Common myeloid progenitor, CD34-positive (primary cell): ENCODE measurements around the gene CCDC102A.

ENCODE experiments used
- CTCF ChIA-PET: fragments of 350-600 bp; sonication (Branson Sonifier 250); formaldehyde crosslinking; loops from one replicate; lab custom pipeline; 2021; ENCODE audit warnings: antibody characterized with exemption; lab: Charles Lee
- POLR2A ChIA-PET: fragments of 350-600 bp; sonication (Branson Sonifier 250); formaldehyde crosslinking; loops from one replicate; lab custom pipeline; 2021; ENCODE audit warnings: antibody characterized with exemption; lab: Charles Lee
- DNase-seq, 3 donors: peaks; one replicate each; pipeline versions ENCODE4 v3.0.0 to v3.0.0-alpha.2; 2013
- H3K27ac ChIP-seq, 2 experiments: 1 replicate in 1 of 2; 2 replicates in 1 of 2; pipeline ENCODE4 v1.7.0; 2013; ENCODE audit warnings: inconsistent platforms in 2 of 2, low read length in 2 of 2, mild to moderate bottlenecking in 2 of 2, low read depth in 1 of 2, moderate library complexity in 1 of 2; ENCODE audit not compliant: severe bottlenecking in 2 of 2, insufficient read depth in 1 of 2, poor library complexity in 1 of 2
- H3K27me3 ChIP-seq, 5 experiments: replicated peaks in 2 of 5; 1 replicate in 3 of 5; 2 replicates in 2 of 5; pipeline versions ENCODE4 v1.6.1 to v1.7.0; 2013; ENCODE audit warnings: low read length in 4 of 5, mild to moderate bottlenecking in 2 of 5, moderate library complexity in 2 of 5, inconsistent platforms in 1 of 5; ENCODE audit not compliant: insufficient read depth in 5 of 5, control insufficient read depth in 4 of 5
- H3K36me3 ChIP-seq, 4 experiments: 1 replicate in 2 of 4; 2 replicates in 2 of 4; pipeline versions ENCODE4 v1.6.1 to v1.7.0; 2013; ENCODE audit warnings: low read length in 3 of 4, control low read depth in 1 of 4, mild to moderate bottlenecking in 1 of 4; ENCODE audit not compliant: control insufficient read depth in 4 of 4, insufficient read depth in 4 of 4
- H3K4me1 ChIP-seq, 4 experiments: 1 replicate in 3 of 4; 2 replicates in 1 of 4; pipeline versions ENCODE4 v1.6.1 to v1.7.1; 2013; ENCODE audit warnings: low read length in 3 of 4, mild to moderate bottlenecking in 3 of 4, control low read depth in 1 of 4, inconsistent platforms in 1 of 4, moderate library complexity in 1 of 4; ENCODE audit not compliant: control insufficient read depth in 4 of 4, insufficient read depth in 4 of 4; ENCODE audit errors: control extremely low read depth in 1 of 4
- H3K4me3 ChIP-seq, 7 experiments: 1 replicate in 4 of 7; 2 replicates in 3 of 7; pipeline versions ENCODE4 v1.5.1 to v1.7.0; 2013; ENCODE audit warnings: mild to moderate bottlenecking in 7 of 7, low read length in 6 of 7, moderate library complexity in 6 of 7, inconsistent platforms in 2 of 7, low read depth in 2 of 7, control low read depth in 1 of 7; ENCODE audit not compliant: insufficient read depth in 4 of 7, control insufficient read depth in 1 of 7; ENCODE audit errors: extremely low read depth in 1 of 7
- H3K9me3 ChIP-seq, 5 experiments: 1 replicate in 4 of 5; 2 replicates in 1 of 5; pipeline versions ENCODE4 v1.6.1 to v1.7.1; 2013; ENCODE audit warnings: low read length in 4 of 5, mild to moderate bottlenecking in 2 of 5, inconsistent platforms in 1 of 5, low read depth in 1 of 5, moderate library complexity in 1 of 5; ENCODE audit not compliant: control insufficient read depth in 4 of 5, insufficient read depth in 2 of 5; ENCODE audit errors: control extremely low read depth in 1 of 5
- WGBS: methylation state at CpG from one replicate; pipeline ENCODE4 v1.1.5; 2013; ENCODE audit not compliant: insufficient coverage; 5-methylcytosine and 5-hydroxymethylcytosine counted together

Gene CCDC102A

GRCh38 chr16:57479205-57479975 lies 57.0 kb downstream of the CCDC102A start:
- CTCF ChIA-PET: interaction anchor here (0.8 to 12.0 kb wide), 3 partner anchors 17 to 41 kb away, joined by 3 to 134 read pairs (median 3); partner anchors contain the start of gene POLR2C
- DNase-seq: peak in 1 of 3 donors; percentile 65
- WGBS: 17% methylated on average over 31 of the region's 36 CpGs
- POLR2A ChIA-PET: no interaction called here
- Histone ChIP-seq H3K4me3 (peak overlapping the region in 3 of 7 experiments; percentile 25 to 48 (median 32)), H3K27ac (no peak overlapping the region), H3K4me1 (peaks cover 0 to 61% (median 59%) of the 10 kb centered on the region in 4 experiments), H3K27me3 (no peaks in the 10 kb centered on the region), H3K36me3 (peaks cover 0 to 3% (median 1%) of the 10 kb centered on the region in 4 experiments), H3K9me3 (no peaks in the 10 kb centered on the region)

GRCh38 chr16:57478396-57479204 lies 57.8 kb downstream of the CCDC102A start:
- 31% methylated on average over 10 of the region's 15 CpGs for WGBS
- H3K4me1 ChIP-seq: peaks cover 0 to 61% (median 59%) of the 10 kb centered on the region in 4 experiments
- peak overlapping the region in 2 of 7 experiments; percentile 7 to 48 for H3K4me3 ChIP-seq
- DNase-seq: peak in 1 of 3 donors; percentile 46
- H3K9me3 ChIP-seq: no peaks in the 10 kb centered on the region
- ChIA-PET POLR2A (no interaction called here), CTCF (interaction anchor here (0.5 to 12.0 kb wide), 3 partner anchors 36 to 194 kb away, joined by 3 to 134 read pairs (median 3); no protein-coding TSS in a partner anchor)
- H3K36me3 ChIP-seq: peaks cover under 1 to 9% (median 7%) of the 10 kb centered on the region in 4 experiments
- no peak overlapping the region for H3K27ac ChIP-seq
- no peaks in the 10 kb centered on the region for H3K27me3 ChIP-seq

- Histone ChIP-seq H3K4me3 (no peak overlapping the region), H3K9me3 (no peaks in the 10 kb centered on the region), H3K27me3 (no peaks in the 10 kb centered on the region), H3K36me3 (peaks cover 3 to 17% (median 12%) of the 10 kb centered on the region in 4 experiments), H3K4me1 (peaks cover 0 to 70% (median 65%) of the 10 kb centered on the region in 4 experiments), H3K27ac (no peak overlapping the region)
- WGBS: 79% methylated on average over 4 of the region's 9 CpGs
- ChIA-PET CTCF (interaction anchor here (0.5 to 12.0 kb wide), 4 partner anchors 11 to 195 kb away, joined by 3 to 134 read pairs (median 10); no protein-coding TSS in a partner anchor), POLR2A (no interaction called here)
- peak in 1 of 3 donors; percentile 28 for DNase-seq
These were observed 58.7 kb downstream of the CCDC102A start for GRCh38 chr16:57477531-57478202.

GRCh38 chr16:57476546-57477410 lies 59.6 kb downstream of the CCDC102A start:
- ChIA-PET CTCF (interaction anchor here (0.6 to 12.0 kb wide), 9 partner anchors 8 to 117 kb away, joined by 3 to 134 read pairs (median 3); partner anchors contain the start of gene ADGRG5), POLR2A (interaction anchor here (1.4 kb wide), 1 partner anchor 30 kb away, joined by 3 read pairs; the partner anchor contains the start of genes CIAPIN1 and COQ9)

GRCh38 chr16:57475711-57476339 lies 60.5 kb downstream of the CCDC102A start:
- Histone ChIP-seq H3K9me3 (no peaks in the 10 kb centered on the region), H3K27ac (no peak overlapping the region), H3K4me1 (peaks cover 0 to 77% (median 75%) of the 10 kb centered on the region in 4 experiments), H3K4me3 (peak overlapping the region in 2 of 7 experiments; percentile 20 to 49), H3K27me3 (no peaks in the 10 kb centered on the region), H3K36me3 (peaks cover 8 to 34% (median 23%) of the 10 kb centered on the region in 4 experiments)
- CTCF ChIA-PET: interaction anchor here (0.6 to 12.0 kb wide), 16 partner anchors 9 to 538 kb away, joined by 3 to 134 read pairs (median 7); partner anchors contain the start of gene POLR2C
- WGBS: 0% methylated on average over 8 of the region's 12 CpGs
- DNase-seq: peak; percentile 96 to 99 (median 98)
- POLR2A ChIA-PET: interaction anchor here (0.6 to 1.4 kb wide), 3 partner anchors 29 to 111 kb away, joined by 3 read pairs; partner anchors contain the start of genes ADGRG5, CIAPIN1 and COQ9

More at GRCh38 chr16:57476546-57477410, 59.6 kb downstream of the CCDC102A start:
- H3K27me3 ChIP-seq: no peaks in the 10 kb centered on the region
- no peak overlapping the region for H3K27ac ChIP-seq
- H3K4me3 ChIP-seq: no peak overlapping the region
- H3K4me1 ChIP-seq: peaks cover 0 to 78% (median 74%) of the 10 kb centered on the region in 4 experiments
- peak in 2 of 3 donors; percentile 31 to 34 for DNase-seq
- no peaks in the 10 kb centered on the region for H3K9me3 ChIP-seq
- H3K36me3 ChIP-seq: peaks cover 3 to 26% (median 18%) of the 10 kb centered on the region in 4 experiments
- WGBS: 80% methylated on average over 5 of the region's 6 CpGs
